Measurements from ENCODE around the gene FCHO1.

GRCh38 chr19:17739121-17739875 is 12.0 kb upstream of the FCHO1 start:
- no peak for TF ChIP-seq POLR2A (IDR thresholded peaks at IDR 0.05)
- TF ChIP-seq, protein P1, sequence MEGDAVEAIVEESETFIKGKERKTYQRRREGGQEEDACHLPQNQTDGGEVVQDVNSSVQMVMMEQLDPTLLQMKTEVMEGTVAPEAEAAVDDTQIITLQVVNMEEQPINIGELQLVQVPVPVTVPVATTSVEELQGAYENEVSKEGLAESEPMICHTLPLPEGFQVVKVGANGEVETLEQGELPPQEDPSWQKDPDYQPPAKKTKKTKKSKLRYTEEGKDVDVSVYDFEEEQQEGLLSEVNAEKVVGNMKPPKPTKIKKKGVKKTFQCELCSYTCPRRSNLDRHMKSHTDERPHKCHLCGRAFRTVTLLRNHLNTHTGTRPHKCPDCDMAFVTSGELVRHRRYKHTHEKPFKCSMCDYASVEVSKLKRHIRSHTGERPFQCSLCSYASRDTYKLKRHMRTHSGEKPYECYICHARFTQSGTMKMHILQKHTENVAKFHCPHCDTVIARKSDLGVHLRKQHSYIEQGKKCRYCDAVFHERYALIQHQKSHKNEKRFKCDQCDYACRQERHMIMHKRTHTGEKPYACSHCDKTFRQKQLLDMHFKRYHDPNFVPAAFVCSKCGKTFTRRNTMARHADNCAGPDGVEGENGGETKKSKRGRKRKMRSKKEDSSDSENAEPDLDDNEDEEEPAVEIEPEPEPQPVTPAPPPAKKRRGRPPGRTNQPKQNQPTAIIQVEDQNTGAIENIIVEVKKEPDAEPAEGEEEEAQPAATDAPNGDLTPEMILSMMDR (IDR thresholded peaks at IDR 0.05), result no peak

All from testis (tissue), 2 donors.